Left ventricle myocardium inferior (tissue), 1 donor: ENCODE data around the gene TRPM1. TPM values are rescaled to one million over a fixed set of nuclear protein-coding genes. Genes with fewer than 3 reads are reported as not detected.

Experiments used
- DNase-seq: peaks from one replicate; pipeline ENCODE4 v3.0.0-alpha.2; 2020
- H3K27ac ChIP-seq: fragments of 200-600 bp; replicated peaks from 2 replicates; pipeline ENCODE4 v1.8.0; 2021
- H3K27me3 ChIP-seq: fragments of 200-600 bp; 2 replicates; pipeline ENCODE4 v1.8.0; 2021; ENCODE audit warnings: low read depth
- H3K36me3 ChIP-seq: fragments of 200-600 bp; 2 replicates; pipeline ENCODE4 v1.8.0; 2021
- H3K4me1 ChIP-seq: fragments of 200-600 bp; 2 replicates; pipeline ENCODE4 v1.8.0; 2021
- H3K4me3 ChIP-seq: fragments of 200-600 bp; 2 replicates; pipeline ENCODE4 v1.8.0; 2021; ENCODE audit warnings: mild to moderate bottlenecking, moderate library complexity
- H3K9me3 ChIP-seq: fragments of 200-600 bp; replicated peaks from 2 replicates; pipeline ENCODE4 v1.8.0; 2021
- intact Hi-C: fragments of 100-400 bp; cut with micrococcal nuclease; formaldehyde crosslinking; loops from one replicate; pipeline ENCODE4 v1.11.0; 2022
- total RNA-seq: library from RNA; stranded (reverse); fragmentation: NEBNext Ultra II Directional; extraction: Animal tissue kit (Norgen Biotek cat#: 25700); gene quantifications from one replicate; pipeline ENCODE4 v1.2.1, GENCODE V29; 2021
- TF ChIP-seq, protein P1 (sequence below): fragments of 200-600 bp; IDR thresholded peaks from 2 replicates; pipeline ENCODE4 v1.8.0; 2021; ENCODE audit warnings: antibody characterized with exemption, mild to moderate bottlenecking, borderline replicate concordance
- donor health status: DM: no; HTN: yes; CAD: no; lungs with severe emphysema.

Gene TRPM1
- total RNA-seq, 1 donor from 2014 or later, result not detected

- intact Hi-C loops, result no loop called here
- Histone ChIP-seq H3K36me3 (no peaks in the 10 kb centered on the region), H3K4me1 (no peaks in the 10 kb centered on the region), H3K27me3 (no peaks in the 10 kb centered on the region), H3K27ac (no peak overlapping the region), H3K9me3 (peaks cover 3% of the 10 kb centered on the region), H3K4me3 (no peak overlapping the region)
- DNase-seq, result no peak
- TF ChIP-seq, protein P1, sequence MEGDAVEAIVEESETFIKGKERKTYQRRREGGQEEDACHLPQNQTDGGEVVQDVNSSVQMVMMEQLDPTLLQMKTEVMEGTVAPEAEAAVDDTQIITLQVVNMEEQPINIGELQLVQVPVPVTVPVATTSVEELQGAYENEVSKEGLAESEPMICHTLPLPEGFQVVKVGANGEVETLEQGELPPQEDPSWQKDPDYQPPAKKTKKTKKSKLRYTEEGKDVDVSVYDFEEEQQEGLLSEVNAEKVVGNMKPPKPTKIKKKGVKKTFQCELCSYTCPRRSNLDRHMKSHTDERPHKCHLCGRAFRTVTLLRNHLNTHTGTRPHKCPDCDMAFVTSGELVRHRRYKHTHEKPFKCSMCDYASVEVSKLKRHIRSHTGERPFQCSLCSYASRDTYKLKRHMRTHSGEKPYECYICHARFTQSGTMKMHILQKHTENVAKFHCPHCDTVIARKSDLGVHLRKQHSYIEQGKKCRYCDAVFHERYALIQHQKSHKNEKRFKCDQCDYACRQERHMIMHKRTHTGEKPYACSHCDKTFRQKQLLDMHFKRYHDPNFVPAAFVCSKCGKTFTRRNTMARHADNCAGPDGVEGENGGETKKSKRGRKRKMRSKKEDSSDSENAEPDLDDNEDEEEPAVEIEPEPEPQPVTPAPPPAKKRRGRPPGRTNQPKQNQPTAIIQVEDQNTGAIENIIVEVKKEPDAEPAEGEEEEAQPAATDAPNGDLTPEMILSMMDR, result no peak
Measured at GRCh38 chr15:31136016-31136415, 34.5 kb upstream of the TRPM1 start.

DNA sequence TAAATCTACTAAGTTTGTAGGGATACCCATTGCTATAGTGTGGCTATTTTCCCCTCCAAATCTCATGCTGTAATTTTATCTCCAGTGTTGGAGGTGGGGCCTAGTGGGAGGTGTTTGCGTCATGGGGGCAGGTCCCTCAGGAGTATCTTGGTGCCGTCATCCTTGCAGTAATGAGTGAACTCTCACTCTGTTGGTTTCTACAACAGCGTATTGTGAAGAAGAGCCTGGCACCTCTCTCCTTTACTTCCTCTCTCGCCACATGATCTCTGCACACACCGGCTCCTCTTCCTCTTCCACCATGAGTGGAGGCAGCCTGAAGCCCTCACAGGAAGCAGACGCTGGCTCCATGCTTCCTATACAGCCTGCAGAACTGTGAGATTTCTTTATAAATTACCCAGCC, 34.0 kb upstream of the TRPM1 start:
- TF ChIP-seq, protein P1, result no peak
- Histone ChIP-seq H3K36me3 (no peaks in the 10 kb centered on the region), H3K4me3 (no peak overlapping the region), H3K27ac (no peak overlapping the region), H3K9me3 (peaks cover 3% of the 10 kb centered on the region), H3K4me1 (no peaks in the 10 kb centered on the region), H3K27me3 (no peaks in the 10 kb centered on the region)
- intact Hi-C loops, result no loop called here
- no peak for DNase-seq

- Histone ChIP-seq H3K9me3 (peaks cover 3% of the 10 kb centered on the region), H3K4me3 (no peak overlapping the region), H3K27ac (no peak overlapping the region), H3K4me1 (peaks cover 6% of the 10 kb centered on the region), H3K27me3 (no peaks in the 10 kb centered on the region), H3K36me3 (no peaks in the 10 kb centered on the region)
- no peak for DNase-seq
- intact Hi-C loops, result no loop called here
- TF ChIP-seq, protein P1, result no peak
Measured at GRCh38 chr15:31133890-31134289, 32.4 kb upstream of the TRPM1 start.

DNA sequence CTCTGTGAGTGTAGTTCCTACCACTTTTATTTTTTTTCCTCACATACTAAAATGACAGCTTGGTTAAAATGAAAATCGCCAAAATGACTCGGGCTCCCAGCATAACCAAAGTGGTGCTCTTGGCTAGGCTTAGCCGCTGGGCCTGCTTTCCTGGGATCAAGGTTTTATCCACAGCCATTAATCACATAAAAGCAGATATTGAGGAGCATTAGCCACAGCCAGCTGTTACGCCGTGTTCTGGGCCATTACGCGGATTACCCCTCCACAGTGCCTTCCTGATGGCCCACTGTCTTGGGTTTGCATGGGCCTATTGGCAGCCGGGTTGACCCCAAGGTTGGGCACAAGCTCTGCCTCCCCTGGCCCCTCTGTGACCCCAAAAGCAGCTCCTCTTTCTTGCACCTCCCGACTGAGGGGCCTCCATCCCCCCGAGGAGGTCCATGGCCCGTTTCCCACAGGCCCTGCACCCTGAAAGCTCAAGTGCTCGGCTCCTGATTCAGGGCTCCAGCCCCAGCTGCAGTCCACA, 30.4 kb upstream of the TRPM1 start:
- TF ChIP-seq, protein P1, result no peak
- intact Hi-C loops, result no loop called here
- DNase-seq, result no peak
- Histone ChIP-seq H3K36me3 (no peaks in the 10 kb centered on the region), H3K4me3 (no peak overlapping the region), H3K9me3 (peaks cover 3% of the 10 kb centered on the region), H3K27ac (no peak overlapping the region), H3K4me1 (peaks cover 9% of the 10 kb centered on the region), H3K27me3 (no peaks in the 10 kb centered on the region)

DNA sequence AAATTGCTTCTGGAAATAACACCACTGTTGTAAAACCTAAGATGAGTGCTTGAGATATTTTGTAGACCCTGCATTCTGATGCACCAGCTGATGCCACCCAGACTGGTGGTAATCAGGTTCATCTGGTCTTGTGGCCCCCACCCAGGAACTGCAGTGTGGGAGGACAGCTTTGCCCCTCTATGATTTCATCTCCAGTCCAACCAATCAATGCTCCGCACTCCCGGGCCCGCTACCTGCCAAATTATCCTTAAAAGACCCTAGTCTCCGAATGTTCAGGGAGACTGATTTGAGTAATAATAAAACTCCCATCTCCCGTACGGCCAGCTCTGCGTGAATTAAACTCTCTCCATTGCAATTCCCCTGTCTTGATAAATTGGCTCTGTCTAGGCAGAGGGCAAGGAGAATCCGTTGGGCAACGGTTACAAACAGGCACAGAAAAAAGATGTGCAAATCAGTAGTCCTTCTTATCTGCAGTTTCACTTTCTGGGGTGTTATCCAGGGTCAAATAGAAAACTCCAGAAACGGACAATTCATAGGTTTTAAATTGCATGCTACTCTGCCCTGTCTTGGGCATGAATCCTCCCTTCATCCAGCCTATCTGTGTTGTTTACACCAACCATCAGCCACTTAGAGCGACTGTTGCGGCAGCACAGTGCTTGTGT, 29.2 kb upstream of the TRPM1 start:
- no peak overlapping the region for H3K4me3 ChIP-seq
- H3K9me3 ChIP-seq, result peaks cover 3% of the 10 kb centered on the region
- peaks cover 9% of the 10 kb centered on the region for H3K4me1 ChIP-seq
- TF ChIP-seq, protein P1, result no peak
- H3K27ac ChIP-seq, result no peak overlapping the region
- no peaks in the 10 kb centered on the region for H3K27me3 ChIP-seq
- H3K36me3 ChIP-seq, result no peaks in the 10 kb centered on the region
- no peak for DNase-seq
- intact Hi-C loops, result no loop called here
